GM12875 (cell line): Measurements from ENCODE around the gene NCK2.

ENCODE experiments used
- H3K4me3 ChIP-seq: one replicate; pipeline ENCODE4 v1.5.1; 2011; ENCODE audit warnings: low read depth, low read length, control low read depth
- CTCF ChIP-seq: IDR thresholded peaks from 2 replicates; pipeline ENCODE4 v1.5.1; 2011; ENCODE audit warnings: low read depth, mild to moderate bottlenecking, control low read depth, inconsistent platforms, low read length, moderate library complexity, borderline replicate concordance; ENCODE audit not compliant: insufficient read depth

The NCK2 gene

GRCh38 chr2:105712166-105712915 is 32.4 kb upstream of the NCK2 start:
- H3K4me3 ChIP-seq, result no peak overlapping the region
- TF ChIP-seq CTCF, result no peak

- TF ChIP-seq CTCF, result no peak
Measured at GRCh38 chr2:105712981-105713596, 31.6 kb upstream of the NCK2 start.

GRCh38 chr2:105714141-105714540 is 30.6 kb upstream of the NCK2 start:
- H3K4me3 ChIP-seq, result no peak overlapping the region

More at GRCh38 chr2:105712981-105713596, 31.6 kb upstream of the NCK2 start:
- H3K4me3 ChIP-seq, result no peak overlapping the region

GRCh38 chr2:105718846-105719481 is 25.7 kb upstream of the NCK2 start:
- no peak overlapping the region for H3K4me3 ChIP-seq
- TF ChIP-seq CTCF, result no peak

More at GRCh38 chr2:105714141-105714540, 30.6 kb upstream of the NCK2 start:
- TF ChIP-seq CTCF, result no peak

GRCh38 chr2:105721991-105722511 is 22.7 kb upstream of the NCK2 start:
- TF ChIP-seq CTCF, result no peak
- no peak overlapping the region for H3K4me3 ChIP-seq

GRCh38 chr2:105722726-105723297 is 21.9 kb upstream of the NCK2 start:
- H3K4me3 ChIP-seq, result no peak overlapping the region
- TF ChIP-seq CTCF, result no peak

GRCh38 chr2:105723431-105723830 is 21.3 kb upstream of the NCK2 start:
- no peak overlapping the region for H3K4me3 ChIP-seq
- no peak for TF ChIP-seq CTCF
